ENCODE measurements around the gene PARP9.

Gene PARP9

GRCh38 chr3:122548076-122548475 is 16.0 kb downstream of the PARP9 start:
- Histone ChIP-seq H3K4me3 (no peak overlapping the region), H3K27ac (no peak overlapping the region)
- TF ChIP-seq CTCF (IDR thresholded peaks at IDR 0.05): no peak
- DNase-seq (ENCODE audit: low spot score): no peak

GRCh38 chr3:122546151-122546550 is 17.9 kb downstream of the PARP9 start:
- Histone ChIP-seq H3K27ac (no peak overlapping the region), H3K4me3 (no peak overlapping the region)
- no peak for DNase-seq (ENCODE audit: low spot score)
- no peak for TF ChIP-seq CTCF (IDR thresholded peaks at IDR 0.05)

GRCh38 chr3:122538956-122539490 is 25.1 kb downstream of the PARP9 start:
- Histone ChIP-seq H3K4me3 (no peak overlapping the region), H3K27ac (no peak overlapping the region)
- TF ChIP-seq CTCF (IDR thresholded peaks at IDR 0.05): no peak
- DNase-seq (ENCODE audit: low spot score): no peak

GRCh38 chr3:122536632-122537001 is 27.5 kb downstream of the PARP9 start:
- no peak overlapping the region for H3K4me3 ChIP-seq
- DNase-seq (ENCODE audit: low spot score): no peak
- no peak for TF ChIP-seq CTCF (IDR thresholded peaks at IDR 0.05)

GRCh38 chr3:122535964-122536631 is 28.0 kb downstream of the PARP9 start:
- no peak overlapping the region for H3K27ac ChIP-seq
- no peak overlapping the region for H3K4me3 ChIP-seq
- no peak for DNase-seq (ENCODE audit: low spot score)
- no peak for TF ChIP-seq CTCF (IDR thresholded peaks at IDR 0.05)

More at GRCh38 chr3:122536632-122537001, 27.5 kb downstream of the PARP9 start:
- no peak overlapping the region for H3K27ac ChIP-seq

- no peak for TF ChIP-seq CTCF (IDR thresholded peaks at IDR 0.05)
- no peak for DNase-seq (ENCODE audit: low spot score)
- Histone ChIP-seq H3K27ac (no peak overlapping the region), H3K4me3 (no peak overlapping the region)
Observed at GRCh38 chr3:122533931-122534334, 30.2 kb downstream of the PARP9 start.

GRCh38 chr3:122533480-122533879 is 30.6 kb downstream of the PARP9 start:
- TF ChIP-seq CTCF (IDR thresholded peaks at IDR 0.05): no peak
- no peak overlapping the region for H3K4me3 ChIP-seq
- no peak for DNase-seq (ENCODE audit: low spot score)
- no peak overlapping the region for H3K27ac ChIP-seq
